Omental fat pad (tissue), 4 donors: Measurements from ENCODE around the gene NMUR1. TPM values are rescaled to one million over a fixed set of nuclear protein-coding genes. Genes with fewer than 3 reads are reported as not detected.

Source experiments
- ATAC-seq: fragments of 150-250 bp; one replicate; pipeline ENCODE4 v1.9.1; 2016; ENCODE audit warnings: mild to moderate bottlenecking, moderate library complexity; ENCODE audit not compliant: low FRiP score
- DNase-seq: peaks from one replicate; pipeline ENCODE4 v3.0.0-alpha.2; 2019; ENCODE audit warnings: low spot score
- CTCF ChIP-seq, 3 donors: fragments of 450-650 bp; IDR thresholded peaks; one replicate each; pipeline ENCODE4 v1.5.1; 2016 to 2017; ENCODE audit warnings: antibody characterized with exemption in 3 of 3, mild to moderate bottlenecking in 3 of 3, moderate library complexity in 2 of 3
- total RNA-seq, 4 donors: library from RNA; depleted of rRNA; stranded (reverse); fragments of >200 nt; gene quantifications; one replicate each; pipeline ENCODE4 v1.1.0, GENCODE V29; 2016

The NMUR1 gene
- total RNA-seq, 4 donors from 2014 or later, result 0.65 to 2.5 (median 1.4) TPM

DNA sequence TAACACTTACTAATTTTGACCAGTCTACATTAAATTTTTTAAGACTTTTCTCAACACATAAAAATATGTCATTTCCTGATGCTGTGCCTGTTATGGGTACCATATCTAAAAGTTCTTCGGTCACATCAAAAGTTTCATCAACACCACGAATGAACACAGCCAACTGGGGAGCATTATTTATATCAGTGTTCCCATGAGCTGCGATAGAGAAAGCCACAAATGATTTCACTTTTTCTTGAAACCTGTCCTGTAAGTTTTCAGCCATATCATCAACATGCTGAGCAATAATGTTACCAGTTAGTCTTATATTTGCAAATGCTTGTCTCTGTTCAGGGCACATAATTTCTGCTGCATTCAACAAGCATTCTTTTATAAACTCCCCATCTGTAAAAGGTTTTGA, 35.6 kb downstream of the NMUR1 start:
- DNase-seq, result no peak
- ATAC-seq, result no peak
- TF ChIP-seq CTCF (IDR thresholded peaks at IDR 0.05), result no peak

- TF ChIP-seq CTCF (IDR thresholded peaks at IDR 0.05), result no peak
- ATAC-seq, result no peak
Observed at GRCh38 chr2:231490801-231491200, 39.4 kb downstream of the NMUR1 start.

DNA sequence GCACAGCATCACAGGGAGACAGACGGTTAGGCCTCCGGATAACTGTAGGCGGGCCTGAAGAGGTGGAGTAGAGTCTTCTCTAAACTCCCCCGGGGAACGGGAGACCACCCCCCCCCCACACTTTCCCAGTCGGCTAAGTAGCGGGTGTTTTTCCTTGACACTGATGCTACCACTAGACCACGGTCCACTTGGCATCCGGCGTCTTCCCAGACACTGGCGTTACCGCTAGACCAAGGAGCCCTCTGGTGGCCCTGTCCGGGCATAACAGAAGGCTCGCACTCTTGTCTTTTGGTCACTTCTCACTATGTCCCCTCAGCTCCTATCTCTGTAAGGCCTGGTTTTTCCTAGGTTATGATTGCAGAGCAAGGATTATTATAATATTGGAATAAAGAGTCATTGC, 40.3 kb downstream of the NMUR1 start:
- DNase-seq (no peak), ATAC-seq (no peak)
- no peak for TF ChIP-seq CTCF (IDR thresholded peaks at IDR 0.05)

More at GRCh38 chr2:231490801-231491200, 39.4 kb downstream of the NMUR1 start:
- no peak for DNase-seq

GRCh38 chr2:231488331-231488730, 41.9 kb downstream of the NMUR1 start:
- no peak for DNase-seq
- no peak for ATAC-seq
- no peak for TF ChIP-seq CTCF (IDR thresholded peaks at IDR 0.05)

- TF ChIP-seq CTCF (IDR thresholded peaks at IDR 0.05), result no peak
- ATAC-seq (no peak), DNase-seq (no peak)
Observed at GRCh38 chr2:231486851-231487596, 43.2 kb downstream of the NMUR1 start.

GRCh38 chr2:231483398-231484329, 46.6 kb downstream of the NMUR1 start:
- ATAC-seq (peak; percentile 43), DNase-seq (no peak)
- TF ChIP-seq CTCF (IDR thresholded peaks at IDR 0.05), result no peak
